HG03175 (cell line): Measurements from ENCODE around the gene MRPL52.
"Not testable (repeated sequence)": the region's sequence is repeated elsewhere in the genome, so short reads cannot be mapped to it uniquely, and the experiment has no call there.

ENCODE experiments used
- ATAC-seq: cut with Tn5 transposase; IDR thresholded peaks from one replicate; pipeline ENCODE4 v1.9.1; 2021; ENCODE audit warnings: mild to moderate bottlenecking, moderate library complexity; ENCODE audit not compliant: unreplicated experiment

The MRPL52 gene

GRCh38 chr14:22852940-22853767 is 23.5 kb downstream of the MRPL52 start:
- ATAC-seq = peak; percentile 71

- ATAC-seq = not testable (repeated sequence)
Observed at GRCh38 chr14:22854296-22854695, 24.6 kb downstream of the MRPL52 start.

GRCh38 chr14:22854963-22855724 is 25.5 kb downstream of the MRPL52 start:
- no peak for ATAC-seq

- ATAC-seq = no peak
Observed at GRCh38 chr14:22856428-22856827, 26.7 kb downstream of the MRPL52 start.

GRCh38 chr14:22860377-22860776 is 30.7 kb downstream of the MRPL52 start:
- ATAC-seq = not testable (repeated sequence)

GRCh38 chr14:22861651-22862050 is 32.0 kb downstream of the MRPL52 start:
- ATAC-seq = no peak

GRCh38 chr14:22864979-22865378 is 35.3 kb downstream of the MRPL52 start:
- ATAC-seq = no peak

- no peak for ATAC-seq
Observed at GRCh38 chr14:22865424-22866405, 36.0 kb downstream of the MRPL52 start.

GRCh38 chr14:22866874-22867273 is 37.2 kb downstream of the MRPL52 start:
- ATAC-seq = no peak

- peak; percentile 45 for ATAC-seq
Observed at GRCh38 chr14:22870811-22871223, 41.1 kb downstream of the MRPL52 start.

GRCh38 chr14:22871224-22872032 is 41.7 kb downstream of the MRPL52 start, which contains the start of gene LRP10:
Gene LRP10, plus strand, starts transcription at chr14:22871740. Its CDS starts 564 bp downstream, at chr14:22872304.
- peak; percentile 79 for ATAC-seq

GRCh38 chr14:22872033-22872832 is 42.5 kb downstream of the MRPL52 start:
- peak; percentile 19 for ATAC-seq

- no peak for ATAC-seq
Observed at GRCh38 chr14:22872833-22873520, 43.3 kb downstream of the MRPL52 start.

- ATAC-seq = no peak
Observed at GRCh38 chr14:22875003-22875747, 45.5 kb downstream of the MRPL52 start.

- no peak for ATAC-seq
Observed at GRCh38 chr14:22875748-22876319, 46.1 kb downstream of the MRPL52 start.

GRCh38 chr14:22877000-22877501 is 47.4 kb downstream of the MRPL52 start:
- no peak for ATAC-seq
